IPS-20b (cell line): ENCODE results near the gene RYR1.

Source experiments
- H3K27ac ChIP-seq: one replicate; pipeline ENCODE4 v1.5.1; 2013; ENCODE audit warnings: low read length
- H3K27me3 ChIP-seq: 2 replicates; pipeline ENCODE4 v1.6.1; 2013; ENCODE audit warnings: mild to moderate bottlenecking, low read length, inconsistent platforms; ENCODE audit not compliant: insufficient read depth
- H3K36me3 ChIP-seq: 2 replicates; pipeline ENCODE4 v1.6.1; 2013; ENCODE audit warnings: low read depth, mild to moderate bottlenecking, inconsistent platforms, low read length, moderate library complexity; ENCODE audit not compliant: insufficient read depth
- H3K4me1 ChIP-seq: 2 replicates; pipeline ENCODE4 v1.6.1; 2013; ENCODE audit warnings: mild to moderate bottlenecking, control low read depth, inconsistent platforms, low read length, moderate library complexity; ENCODE audit not compliant: insufficient read depth
- H3K4me3 ChIP-seq: 2 replicates; pipeline ENCODE4 v1.5.1; 2013; ENCODE audit warnings: mild to moderate bottlenecking, low read length, inconsistent platforms
- H3K9ac ChIP-seq: 2 replicates; pipeline ENCODE4 v1.6.1; 2013; ENCODE audit warnings: low read depth, mild to moderate bottlenecking, inconsistent platforms, low read length, moderate library complexity
- H3K9me3 ChIP-seq: 2 replicates; pipeline ENCODE4 v1.6.1; 2013; ENCODE audit warnings: mild to moderate bottlenecking, low read depth, low read length, inconsistent platforms; ENCODE audit not compliant: insufficient read depth

RYR1 gene

DNA sequence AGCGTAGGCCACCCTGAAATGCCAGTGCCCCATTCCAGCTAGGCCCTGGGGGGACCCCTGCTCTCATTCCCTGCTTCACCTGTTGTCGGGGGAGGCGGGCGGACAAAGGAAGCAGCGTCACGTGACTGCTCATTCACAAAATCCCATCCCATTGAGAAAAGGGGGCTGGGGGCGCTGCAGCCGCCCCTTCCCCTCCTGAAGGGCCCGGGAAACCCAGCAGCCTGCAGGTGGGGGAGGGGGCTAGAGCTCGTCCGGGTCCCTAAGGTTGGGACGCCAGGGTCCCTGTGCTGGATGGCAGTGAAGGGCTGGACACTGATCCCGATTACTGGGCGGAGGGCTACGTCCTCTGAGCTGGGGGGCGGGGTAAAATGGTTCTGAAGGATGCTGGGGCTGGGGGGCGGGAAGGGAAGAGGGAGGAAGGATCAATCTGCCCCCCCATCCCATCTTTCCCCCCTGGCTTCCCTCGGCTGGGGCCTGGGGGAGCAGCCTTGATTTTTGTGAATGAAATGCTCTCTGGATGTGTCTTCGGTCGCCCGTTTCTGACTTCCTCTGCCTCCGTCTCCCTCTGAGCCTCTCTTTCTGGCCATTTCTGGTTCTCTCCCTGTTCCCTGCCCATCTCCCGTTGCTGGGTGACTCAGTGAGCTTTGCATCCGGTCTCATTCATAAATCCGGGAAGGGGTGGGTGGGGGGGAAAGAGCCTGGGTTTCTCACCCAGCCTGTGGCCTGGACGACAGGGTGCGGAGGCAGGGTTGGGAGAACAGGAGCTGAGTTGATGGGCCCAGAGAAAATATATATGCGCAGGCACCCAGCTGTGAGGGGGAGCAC, 44.2 kb upstream of the RYR1 start:
- no peaks in the 10 kb centered on the region for H3K9me3 ChIP-seq
- H3K9ac ChIP-seq = peak overlapping the region; percentile 93; the same call in 1 of the 2 replicates
- H3K4me1 ChIP-seq = peaks cover 14% of the 10 kb centered on the region
- peaks cover 7% of the 10 kb centered on the region; the same call in 1 of the 2 replicates for H3K27me3 ChIP-seq
- peak overlapping the region; percentile 99 for H3K4me3 ChIP-seq
- peaks cover 16% of the 10 kb centered on the region for H3K36me3 ChIP-seq
- peak overlapping the region; percentile 98 for H3K27ac ChIP-seq

DNA sequence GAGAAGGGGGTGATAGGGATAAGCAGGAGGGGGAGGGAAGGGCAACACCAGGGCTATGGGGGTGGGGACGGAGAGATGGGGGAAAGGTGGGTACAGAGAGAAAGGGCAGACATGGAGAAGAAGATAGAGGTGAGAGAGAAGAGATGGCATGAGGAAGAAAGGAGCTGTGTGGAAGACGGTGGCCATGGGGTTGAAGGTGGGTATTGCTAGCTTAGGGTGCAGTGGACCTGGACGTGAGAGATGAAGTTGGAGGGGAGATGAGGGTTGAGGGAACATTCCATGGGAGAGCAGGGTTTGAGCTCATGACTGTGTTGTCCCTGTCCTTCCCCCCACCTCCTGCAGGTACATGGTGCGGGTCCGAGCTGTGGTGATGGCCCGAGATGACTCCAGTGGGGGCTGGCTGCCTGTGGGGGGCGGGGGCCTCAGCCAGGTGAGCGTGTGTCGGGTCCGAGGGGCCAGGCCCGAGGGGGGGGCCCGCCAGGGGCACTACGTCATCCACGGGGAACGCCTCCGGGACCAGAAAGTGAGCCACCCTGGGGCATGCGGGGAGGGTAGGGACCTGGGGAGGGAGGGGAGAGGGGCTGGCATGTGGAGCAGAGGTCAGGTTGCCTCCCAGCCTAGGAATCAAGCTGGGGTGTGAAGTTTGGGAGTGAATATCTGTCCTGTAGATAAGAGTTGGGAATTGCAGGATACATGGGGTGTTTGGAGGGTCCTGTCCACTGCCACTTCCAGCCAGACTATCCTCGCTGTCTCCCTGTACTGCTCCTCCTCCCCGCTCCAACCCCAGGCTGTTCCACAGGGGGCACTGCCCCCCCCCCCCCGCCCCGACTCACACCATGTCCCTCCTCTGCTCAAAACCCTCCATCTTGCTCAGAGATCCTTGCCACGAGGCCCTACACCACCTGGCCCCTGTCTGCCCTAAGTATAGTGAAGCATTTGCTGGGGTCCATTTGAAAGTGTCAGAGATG, 43.2 kb upstream of the RYR1 start:
- Histone ChIP-seq H3K4me1 (peaks cover 18% of the 10 kb centered on the region), H3K9ac (peak overlapping the region; percentile 23; the same call in 1 of the 2 replicates), H3K27me3 (peaks cover 7% of the 10 kb centered on the region; the same call in 1 of the 2 replicates), H3K4me3 (peak overlapping the region; percentile 99), H3K9me3 (no peaks in the 10 kb centered on the region), H3K36me3 (peaks cover 16% of the 10 kb centered on the region), H3K27ac (no peak overlapping the region)

DNA sequence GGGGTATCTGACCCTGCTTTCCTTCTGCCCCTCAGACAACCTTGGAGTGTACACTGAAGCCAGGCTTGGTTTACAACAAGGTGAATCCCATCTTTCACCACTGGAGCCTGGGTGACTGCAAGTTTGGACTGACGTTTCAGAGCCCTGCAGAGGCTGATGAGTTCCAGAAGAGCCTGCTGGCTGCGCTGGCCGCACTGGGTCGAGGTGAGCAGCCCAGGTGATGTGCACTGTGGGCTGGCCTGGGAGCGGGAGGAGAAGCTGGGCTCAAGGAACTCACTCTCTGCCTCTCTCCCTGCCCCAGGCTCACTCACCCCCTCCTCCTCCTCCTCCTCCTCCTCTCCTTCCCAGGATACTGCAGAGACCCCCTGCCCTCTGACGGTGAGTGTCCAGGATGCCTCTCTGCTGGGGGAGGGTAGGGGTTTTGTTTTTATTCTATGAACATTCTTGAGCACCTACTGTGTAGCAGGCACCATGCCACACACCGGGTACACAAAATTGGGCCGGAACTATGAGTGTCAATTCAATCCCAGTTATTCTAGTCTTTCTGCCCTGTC, 41.5 kb upstream of the RYR1 start:
- Histone ChIP-seq H3K36me3 (peaks cover 23% of the 10 kb centered on the region), H3K27me3 (peaks cover 5% of the 10 kb centered on the region; the same call in 1 of the 2 replicates), H3K27ac (no peak overlapping the region), H3K4me1 (peaks cover 18% of the 10 kb centered on the region), H3K9ac (no peak overlapping the region), H3K4me3 (no peak overlapping the region), H3K9me3 (no peaks in the 10 kb centered on the region)

DNA sequence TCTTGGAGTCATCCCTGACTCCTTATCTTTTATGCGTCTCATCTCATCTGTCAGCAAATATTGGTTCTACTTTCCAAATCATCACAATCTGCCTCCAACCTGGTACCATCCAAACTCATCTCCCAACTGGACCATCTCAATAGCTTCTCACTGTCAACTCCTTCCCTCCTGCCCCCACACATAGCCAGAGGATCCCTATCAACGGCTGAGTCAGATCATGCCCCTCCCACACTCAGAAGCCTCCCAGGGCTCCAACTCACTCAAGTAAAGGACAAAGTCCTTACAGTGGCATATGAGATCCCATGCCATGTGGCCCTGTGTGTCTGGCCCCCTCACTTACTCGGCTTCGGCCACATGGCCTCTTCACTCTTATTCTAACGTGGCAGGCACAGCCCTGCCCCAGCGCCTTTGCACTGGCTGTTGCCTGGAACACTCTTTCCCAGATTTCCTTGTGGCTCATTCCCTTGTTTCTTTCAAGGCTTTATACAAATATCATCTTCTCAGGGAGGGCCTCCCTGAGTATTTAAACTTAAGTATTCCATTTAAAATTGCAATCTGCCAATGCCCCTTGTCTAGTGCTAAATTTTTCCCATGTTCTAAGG, 40.7 kb upstream of the RYR1 start:
- peaks cover 18% of the 10 kb centered on the region for H3K4me1 ChIP-seq

DNA sequence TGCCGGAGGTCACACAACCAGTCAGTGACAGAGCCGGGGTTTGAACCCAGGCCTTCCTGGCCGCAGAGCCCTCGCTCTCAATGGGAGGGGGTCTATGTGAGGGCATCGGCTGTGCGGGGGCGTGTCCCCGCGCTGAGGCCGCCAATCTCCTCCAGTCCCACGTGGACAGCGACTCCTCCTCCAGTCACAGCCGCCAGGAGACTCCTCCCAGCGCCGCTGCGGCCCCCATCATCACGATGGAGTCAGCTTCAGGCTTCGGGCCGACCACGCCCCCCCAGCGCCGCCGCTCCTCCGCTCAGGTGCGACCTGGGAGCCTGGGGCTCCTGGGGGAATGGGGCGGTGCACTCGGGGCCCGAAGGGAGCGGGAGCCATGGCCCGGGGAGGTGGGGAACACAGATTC, 39.0 kb upstream of the RYR1 start:
- Histone ChIP-seq H3K36me3 (peaks cover 23% of the 10 kb centered on the region), H3K4me3 (peak overlapping the region; percentile 29; the same call in 1 of the 2 replicates), H3K9ac (no peak overlapping the region; the same call in 1 of the 2 replicates)

More for the DNA sequence above, 40.7 kb upstream of the RYR1 start:
- H3K9ac ChIP-seq = no peak overlapping the region
- peaks cover 13% of the 10 kb centered on the region; the same call in 1 of the 2 replicates for H3K27me3 ChIP-seq
- H3K27ac ChIP-seq = no peak overlapping the region
- no peaks in the 10 kb centered on the region for H3K9me3 ChIP-seq
- peaks cover 23% of the 10 kb centered on the region for H3K36me3 ChIP-seq
- H3K4me3 ChIP-seq = no peak overlapping the region

DNA sequence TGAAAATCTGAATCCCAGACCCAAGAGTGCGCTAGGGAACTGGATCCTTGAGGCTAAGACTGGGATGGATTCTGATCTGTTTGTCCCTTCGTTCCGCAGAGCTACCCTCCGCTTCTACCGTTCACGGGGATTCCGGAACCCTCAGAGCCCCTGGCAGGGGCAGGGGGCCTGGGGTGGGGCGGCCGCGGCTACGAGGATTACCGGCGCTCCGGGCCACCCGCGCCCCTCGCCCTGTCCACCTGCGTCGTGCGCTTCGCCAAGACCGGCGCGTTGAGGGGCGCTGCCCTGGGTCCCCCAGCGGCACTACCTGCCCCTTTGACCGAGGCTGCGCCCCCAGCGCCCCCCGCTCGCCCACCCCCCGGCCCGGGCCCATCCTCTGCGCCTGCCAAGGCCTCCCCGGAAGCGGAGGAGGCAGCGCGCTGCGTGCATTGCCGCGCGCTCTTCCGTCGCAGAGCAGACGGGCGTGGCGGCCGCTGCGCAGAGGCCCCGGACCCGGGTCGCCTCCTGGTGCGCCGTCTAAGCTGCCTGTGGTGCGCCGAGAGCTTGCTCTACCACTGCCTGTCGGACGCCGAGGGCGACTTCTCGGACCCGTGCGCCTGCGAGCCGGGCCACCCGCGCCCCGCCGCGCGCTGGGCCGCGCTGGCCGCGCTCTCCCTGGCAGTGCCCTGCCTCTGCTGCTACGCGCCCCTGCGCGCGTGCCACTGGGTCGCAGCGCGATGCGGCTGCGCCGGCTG, 37.9 kb upstream of the RYR1 start:
- Histone ChIP-seq H3K4me3 (no peak overlapping the region), H3K27me3 (peaks cover 39% of the 10 kb centered on the region), H3K9ac (no peak overlapping the region), H3K36me3 (peaks cover 23% of the 10 kb centered on the region), H3K9me3 (no peaks in the 10 kb centered on the region), H3K4me1 (peaks cover 12% of the 10 kb centered on the region), H3K27ac (no peak overlapping the region)

More for the DNA sequence above, 39.0 kb upstream of the RYR1 start:
- H3K27me3 ChIP-seq = peaks cover 29% of the 10 kb centered on the region
- peaks cover 18% of the 10 kb centered on the region for H3K4me1 ChIP-seq
- no peak overlapping the region for H3K27ac ChIP-seq
- H3K9me3 ChIP-seq = no peaks in the 10 kb centered on the region

DNA sequence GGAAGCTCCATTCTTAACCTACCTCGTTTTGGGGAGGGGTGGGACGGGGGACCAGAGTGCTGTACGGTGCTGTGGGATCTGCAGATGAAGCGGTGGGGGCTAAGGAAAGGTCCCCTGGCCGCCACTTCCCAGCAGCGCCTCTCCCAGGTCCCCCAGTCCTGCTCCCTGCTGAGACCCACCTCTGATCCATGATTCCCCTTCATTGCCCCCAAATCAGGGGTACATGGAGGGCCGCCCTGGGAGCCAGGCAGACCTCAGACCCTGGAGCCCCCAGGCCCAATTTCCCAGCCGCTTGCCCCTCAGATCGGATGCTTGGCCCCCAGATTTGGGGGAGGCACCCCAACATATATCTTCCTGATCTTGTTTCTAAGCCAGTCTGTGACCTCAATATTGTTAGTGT, 34.4 kb upstream of the RYR1 start:
- Histone ChIP-seq H3K36me3 (peaks cover 8% of the 10 kb centered on the region; the same call in 1 of the 2 replicates), H3K9me3 (no peaks in the 10 kb centered on the region), H3K9ac (no peak overlapping the region), H3K4me3 (no peak overlapping the region), H3K27me3 (peaks cover 56% of the 10 kb centered on the region), H3K4me1 (peaks cover 5% of the 10 kb centered on the region; the same call in 1 of the 2 replicates), H3K27ac (no peak overlapping the region)

DNA sequence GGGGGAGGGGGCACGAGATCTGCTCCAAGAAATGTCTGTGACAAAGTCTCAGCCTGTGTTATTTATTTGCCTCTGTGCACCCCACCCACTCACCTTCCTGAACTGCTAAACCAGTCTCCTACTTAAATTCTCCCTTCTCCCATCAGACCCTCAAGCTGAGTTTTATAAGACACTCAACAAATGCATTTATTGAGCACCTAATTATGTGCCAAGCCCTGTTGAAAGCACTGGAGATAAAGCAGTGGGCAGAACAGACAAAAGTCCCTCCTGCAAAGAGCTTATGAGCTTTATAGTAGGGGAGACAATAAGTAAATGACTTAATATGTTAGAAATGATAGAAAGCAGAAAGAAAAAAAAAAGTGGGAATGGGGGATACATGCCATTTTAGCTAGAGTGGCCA, 34.0 kb upstream of the RYR1 start:
- H3K36me3 ChIP-seq = peaks cover 8% of the 10 kb centered on the region; the same call in 1 of the 2 replicates
- H3K27me3 ChIP-seq = peaks cover 56% of the 10 kb centered on the region
- H3K27ac ChIP-seq = no peak overlapping the region
- H3K9ac ChIP-seq = no peak overlapping the region
- no peaks in the 10 kb centered on the region for H3K9me3 ChIP-seq
- H3K4me3 ChIP-seq = no peak overlapping the region
- peaks cover 5% of the 10 kb centered on the region; the same call in 1 of the 2 replicates for H3K4me1 ChIP-seq

DNA sequence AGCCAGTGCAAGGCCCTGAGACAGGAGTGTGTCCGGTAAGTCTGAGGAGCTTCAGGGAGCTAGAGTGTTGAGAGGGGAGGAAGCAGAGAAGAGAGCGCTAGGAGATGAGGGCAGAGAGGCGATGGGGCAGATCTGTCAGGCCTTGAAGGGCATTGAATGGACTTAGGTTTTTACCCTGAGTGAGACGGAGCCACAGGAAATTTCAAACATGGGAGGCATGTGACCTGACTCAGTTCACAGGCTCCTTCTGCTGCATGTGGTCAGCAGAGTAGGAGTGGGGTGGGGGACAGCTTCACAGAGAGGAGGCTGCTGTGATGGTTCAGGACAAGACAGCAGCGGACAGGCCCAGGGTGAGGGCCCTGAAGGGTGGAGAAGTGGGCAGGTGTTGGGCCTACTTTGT, 33.1 kb upstream of the RYR1 start:
- no peak overlapping the region for H3K4me3 ChIP-seq
- peaks cover 8% of the 10 kb centered on the region; the same call in 1 of the 2 replicates for H3K36me3 ChIP-seq
- H3K9ac ChIP-seq = no peak overlapping the region
- H3K9me3 ChIP-seq = no peaks in the 10 kb centered on the region
- H3K27me3 ChIP-seq = peaks cover 56% of the 10 kb centered on the region
- H3K27ac ChIP-seq = no peak overlapping the region
- no peaks in the 10 kb centered on the region for H3K4me1 ChIP-seq

DNA sequence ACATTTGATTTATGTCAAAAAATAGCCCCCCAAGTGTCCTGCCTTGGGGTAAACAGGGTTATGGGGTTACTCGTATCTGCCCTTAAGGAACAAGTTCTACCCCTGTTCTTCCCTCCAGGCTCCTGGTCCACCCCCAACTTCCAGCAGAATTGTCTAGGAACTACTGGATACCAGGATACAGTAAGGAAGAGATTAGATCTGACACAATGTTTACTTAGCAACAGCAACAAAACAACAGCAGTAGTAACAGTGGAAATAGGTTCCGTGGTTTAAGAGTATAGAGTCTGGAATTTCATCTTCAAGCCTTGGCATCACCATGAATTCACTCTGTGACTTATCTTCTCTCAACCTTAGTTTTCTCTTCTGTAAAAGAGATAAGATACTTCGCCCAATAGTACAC, 32.3 kb upstream of the RYR1 start:
- Histone ChIP-seq H3K9ac (no peak overlapping the region), H3K36me3 (peaks cover 6% of the 10 kb centered on the region; the same call in 1 of the 2 replicates), H3K4me1 (no peaks in the 10 kb centered on the region), H3K27me3 (peaks cover 56% of the 10 kb centered on the region), H3K4me3 (no peak overlapping the region), H3K27ac (no peak overlapping the region), H3K9me3 (no peaks in the 10 kb centered on the region)
